GM18499 (cell line): ENCODE measurements around the gene MAGEL2.
"Not testable (repeated sequence)": the region's sequence is repeated elsewhere in the genome, so short reads cannot be mapped to it uniquely, and the experiment has no call there.

Experiments
- ATAC-seq: cut with Tn5 transposase; IDR thresholded peaks from one replicate; pipeline ENCODE4 v1.9.1; 2021; ENCODE audit warnings: moderate number of reproducible peaks; ENCODE audit not compliant: insufficient read depth, unreplicated experiment

The MAGEL2 gene

GRCh38 chr15:23628612-23629233, 18.9 kb downstream of the MAGEL2 start:
- ATAC-seq, result no peak

GRCh38 chr15:23616536-23616935, 31.1 kb downstream of the MAGEL2 start:
- ATAC-seq, result no peak

DNA sequence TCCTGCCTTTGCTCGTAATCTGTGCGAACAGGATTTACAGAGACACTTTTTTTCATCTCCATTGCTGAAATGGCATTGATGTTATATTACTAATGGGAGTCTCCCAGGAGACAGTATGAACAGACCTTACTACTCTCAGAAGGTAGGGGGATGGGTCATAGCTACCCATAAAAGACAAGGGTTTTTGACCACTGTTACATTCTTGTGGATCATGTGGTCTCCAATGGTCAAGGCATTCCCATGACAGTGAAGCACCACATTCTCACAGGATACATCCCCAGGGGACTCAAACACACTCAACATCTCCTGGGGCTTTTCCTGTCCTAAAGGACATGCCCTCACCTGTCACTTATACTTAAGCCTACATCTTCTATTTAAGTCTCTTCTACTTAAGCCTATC, 41.4 kb downstream of the MAGEL2 start:
- ATAC-seq, result no peak

DNA sequence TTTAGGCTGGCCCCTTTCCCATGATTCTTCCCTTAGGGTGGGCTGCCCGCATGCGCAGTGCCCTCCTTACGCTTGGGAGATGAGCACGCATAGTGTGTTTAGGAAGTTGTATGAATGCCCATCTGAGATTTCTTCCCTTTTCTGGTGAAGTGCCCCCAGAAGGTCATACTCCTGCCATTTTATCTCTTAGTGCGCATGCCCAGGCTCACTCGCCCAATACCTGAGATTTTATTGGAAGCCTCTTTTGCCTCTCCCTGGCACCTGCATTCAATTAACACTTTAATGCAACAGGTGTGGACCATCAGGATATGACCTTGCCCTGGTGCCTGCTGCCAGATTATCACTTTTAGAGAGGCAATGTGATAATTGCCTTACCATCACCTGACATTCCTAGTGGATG, 45.5 kb downstream of the MAGEL2 start:
- no peak for ATAC-seq

DNA sequence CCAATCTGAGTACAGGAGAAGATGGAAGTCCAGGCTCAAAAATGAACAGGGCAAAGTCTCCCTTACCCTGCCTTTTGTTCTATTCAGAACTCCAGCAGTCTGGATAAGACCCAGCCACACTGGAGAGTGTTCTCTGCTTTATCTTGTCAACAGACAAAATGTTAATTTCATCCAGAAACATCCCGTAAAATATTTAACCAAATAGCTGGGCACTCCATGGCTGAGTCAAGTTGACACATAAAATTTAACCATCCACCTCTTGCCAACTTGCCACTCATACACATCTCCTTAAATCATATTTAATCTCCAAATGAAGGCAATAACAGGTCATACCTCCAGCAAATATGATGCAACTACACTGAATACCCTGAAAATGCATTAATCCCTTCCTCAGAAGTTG, 48.6 kb downstream of the MAGEL2 start:
- ATAC-seq, result no peak

GRCh38 chr15:23597278-23597677, 50.4 kb downstream of the MAGEL2 start:
- ATAC-seq, result not testable (repeated sequence)

DNA sequence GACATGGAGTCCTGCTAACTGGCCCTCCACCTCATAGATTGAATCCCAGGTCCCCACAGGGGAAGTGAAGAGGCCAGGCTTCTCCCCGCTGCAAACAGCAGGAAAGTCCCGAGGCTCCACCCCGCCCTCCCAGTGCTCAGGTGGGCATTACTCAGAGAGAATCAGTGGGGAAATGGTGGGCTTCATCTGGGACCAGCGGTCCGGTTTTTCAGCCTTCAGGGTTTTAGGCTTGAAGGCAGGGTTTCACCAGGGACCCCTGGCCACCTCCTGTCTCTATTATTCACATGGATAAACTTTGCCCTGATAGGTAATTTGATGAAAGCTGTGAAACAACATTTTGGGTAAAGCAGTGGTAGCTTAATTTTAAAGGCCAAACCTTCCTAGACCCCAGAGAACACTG, 50.9 kb downstream of the MAGEL2 start:
- no peak for ATAC-seq

GRCh38 chr15:23595368-23595767, 52.3 kb downstream of the MAGEL2 start:
- no peak for ATAC-seq

DNA sequence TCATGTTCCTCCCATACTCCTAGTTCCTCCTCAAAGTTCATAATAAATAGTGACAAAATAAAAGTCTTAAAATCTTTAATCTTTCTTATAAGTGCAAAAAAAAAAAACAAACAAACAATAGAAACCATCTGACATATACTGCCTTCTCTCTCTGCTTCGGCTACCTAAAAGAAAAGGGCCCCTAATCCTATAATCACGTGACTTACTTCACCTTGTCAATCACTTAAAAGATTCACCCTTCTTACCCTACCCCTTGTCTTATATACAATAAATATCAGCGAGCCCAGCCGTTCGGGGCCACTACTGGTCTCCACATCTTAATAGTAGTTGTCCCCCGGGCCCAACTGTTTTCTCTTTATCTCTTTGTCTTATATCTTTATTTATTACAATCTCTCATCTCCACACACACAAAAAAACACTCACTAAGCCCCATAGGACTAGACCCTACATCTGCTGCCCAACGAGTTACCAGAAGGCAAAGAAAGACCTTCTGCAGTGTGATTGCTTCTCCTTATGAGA, 53.4 kb downstream of the MAGEL2 start:
- ATAC-seq, result no peak
